ENCODE results near the gene ROBO2. TPM values are rescaled to one million over a fixed set of nuclear protein-coding genes. Genes with fewer than 3 reads are reported as not detected.

Gene ROBO2
- total RNA-seq, 1 donor from 2014 or later = 2.9 TPM

DNA sequence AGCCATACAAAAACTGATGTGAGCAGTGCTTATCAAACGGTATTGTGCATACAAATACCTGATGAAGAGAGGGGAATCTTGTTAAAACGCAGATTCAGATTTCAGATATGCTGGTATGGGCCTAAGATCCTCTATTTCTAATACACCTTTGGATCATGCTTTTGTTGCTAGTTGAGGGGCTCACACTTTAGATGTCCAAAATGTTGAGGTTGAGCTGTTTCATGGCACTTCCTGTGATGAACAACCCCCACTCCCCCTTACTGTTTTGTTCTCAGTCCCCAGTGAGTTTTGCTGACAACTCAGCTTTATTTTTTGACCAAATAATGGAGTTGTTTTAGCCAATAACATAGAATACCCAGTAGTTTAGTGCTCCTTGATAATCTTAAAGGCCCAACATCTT lies 53.2 kb downstream of the ROBO2 start:
- TF ChIP-seq CTCF (IDR thresholded peaks at IDR 0.05) = no peak
- Histone ChIP-seq H3K4me1 (no peaks in the 10 kb centered on the region), H3K27ac (no peak overlapping the region), H3K27me3 (no peaks in the 10 kb centered on the region), H3K36me3 (no peaks in the 10 kb centered on the region), H3K9me3 (no peaks in the 10 kb centered on the region), H3K4me3 (no peak overlapping the region)
- intact Hi-C loops (cut with DNase I) = no loop called here
- no peak for DNase-seq (ENCODE audit: low spot score in 2 of 2)

GRCh38 chr3:77096145-77096544 lies 56.2 kb downstream of the ROBO2 start:
- no peak for DNase-seq (ENCODE audit: low spot score in 2 of 2)
- intact Hi-C loops (cut with DNase I) = no loop called here
- H3K4me1 ChIP-seq = no peaks in the 10 kb centered on the region
- H3K36me3 ChIP-seq = no peaks in the 10 kb centered on the region
- no peaks in the 10 kb centered on the region for H3K9me3 ChIP-seq
- no peak overlapping the region for H3K27ac ChIP-seq
- TF ChIP-seq CTCF (IDR thresholded peaks at IDR 0.05) = no peak
- no peaks in the 10 kb centered on the region for H3K27me3 ChIP-seq
- H3K4me3 ChIP-seq = no peak overlapping the region

DNA sequence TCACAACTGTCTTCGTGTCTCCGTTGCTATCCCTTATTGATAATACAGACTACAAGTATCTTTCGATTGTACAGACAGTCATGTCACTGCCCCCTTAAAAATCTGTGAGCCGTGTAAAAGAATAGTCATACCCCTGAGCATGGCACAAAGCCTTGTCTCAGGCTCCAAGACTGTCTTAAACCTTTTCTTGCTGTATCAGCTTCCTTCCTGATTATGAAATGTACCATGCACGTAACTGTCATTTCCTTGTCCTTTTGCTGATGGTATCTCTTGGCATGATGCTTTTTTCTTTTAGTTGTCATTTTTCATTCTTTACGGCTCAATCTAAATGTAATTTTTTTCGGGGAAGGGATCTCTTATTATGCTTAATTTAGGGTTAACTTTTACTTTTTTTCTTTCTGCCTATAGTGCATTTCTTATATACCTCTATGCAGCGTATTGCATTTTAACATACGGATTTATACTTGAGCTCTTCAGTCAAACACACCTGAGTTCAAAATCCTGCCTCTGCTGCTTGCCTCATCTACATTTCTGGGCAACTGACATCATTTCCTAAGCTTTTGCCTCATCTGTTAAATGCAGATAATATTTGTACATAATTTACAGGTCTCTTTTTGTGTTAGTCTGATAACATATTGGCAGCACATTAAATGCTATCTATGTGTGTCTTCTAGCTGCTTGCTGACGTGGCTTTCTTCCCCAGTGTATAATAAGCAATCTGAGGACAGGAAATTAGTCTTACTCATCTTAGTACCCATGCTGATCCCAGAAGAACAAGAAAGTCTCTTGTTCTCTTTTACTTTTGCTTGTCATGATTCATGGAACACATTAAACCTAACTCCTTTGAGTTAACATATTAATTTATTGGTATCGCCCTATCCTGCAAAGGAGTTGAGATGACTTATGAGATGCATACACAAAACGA lies 57.3 kb downstream of the ROBO2 start:
- Histone ChIP-seq H3K27ac (no peak overlapping the region), H3K4me1 (no peaks in the 10 kb centered on the region)
- no peak for TF ChIP-seq CTCF (IDR thresholded peaks at IDR 0.05)

DNA sequence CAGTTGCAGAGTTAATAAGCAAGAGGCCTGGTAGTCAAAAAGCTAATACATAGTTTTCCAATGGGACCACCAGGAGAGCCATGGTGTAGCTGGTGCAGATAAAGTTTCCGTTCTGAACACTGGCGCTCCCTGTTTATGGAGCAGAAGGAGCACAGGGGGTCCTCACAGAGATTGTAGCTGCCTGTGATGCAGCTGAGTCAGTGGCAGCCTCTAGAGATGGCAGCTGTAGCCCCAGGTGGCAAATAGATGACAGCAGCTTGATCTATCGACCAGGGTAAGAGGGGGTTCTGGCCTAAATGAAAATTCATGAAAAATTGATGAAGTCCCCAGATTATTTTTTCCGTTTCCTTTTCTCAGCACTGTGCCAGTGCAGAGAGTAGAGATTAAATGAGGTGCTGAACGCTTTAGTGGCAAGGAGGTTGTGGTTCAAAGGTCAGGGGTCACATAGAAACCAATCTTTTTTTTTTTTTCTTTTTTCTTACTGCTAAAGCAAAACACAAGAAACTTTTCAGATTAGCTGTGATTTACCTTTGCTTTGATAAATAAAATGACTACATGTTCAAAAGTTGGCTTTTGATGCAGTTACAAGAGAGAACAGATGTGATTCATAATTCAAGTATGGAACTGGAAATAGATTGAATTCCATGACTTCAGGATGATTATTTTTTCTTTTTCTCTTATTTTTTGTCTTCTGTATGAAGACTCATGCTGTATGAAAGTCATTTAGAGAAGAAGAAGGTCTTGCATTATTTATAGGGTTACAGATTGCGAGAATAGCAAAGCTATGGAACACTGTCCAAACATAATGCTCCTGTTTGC lies 63.3 kb downstream of the ROBO2 start:
- Histone ChIP-seq H3K27ac (no peak overlapping the region), H3K4me3 (no peak overlapping the region), H3K36me3 (no peaks in the 10 kb centered on the region), H3K4me1 (no peaks in the 10 kb centered on the region), H3K27me3 (no peaks in the 10 kb centered on the region), H3K9me3 (no peaks in the 10 kb centered on the region)
- TF ChIP-seq CTCF (IDR thresholded peaks at IDR 0.05) = no peak
- DNase-seq (ENCODE audit: low spot score in 2 of 2) = no peak
- intact Hi-C loops (cut with DNase I) = no loop called here

More for the DNA sequence above, 57.3 kb downstream of the ROBO2 start:
- no peak for DNase-seq (ENCODE audit: low spot score in 2 of 2)
- no peaks in the 10 kb centered on the region for H3K27me3 ChIP-seq
- H3K4me3 ChIP-seq = no peak overlapping the region
- no peaks in the 10 kb centered on the region for H3K36me3 ChIP-seq
- no peaks in the 10 kb centered on the region for H3K9me3 ChIP-seq
- intact Hi-C loops (cut with DNase I) = no loop called here

- intact Hi-C loops (cut with DNase I) = no loop called here
- DNase-seq (ENCODE audit: low spot score in 2 of 2) = no peak
- H3K9me3 ChIP-seq = no peaks in the 10 kb centered on the region
Observed at GRCh38 chr3:77122652-77123051, 82.8 kb downstream of the ROBO2 start.

More at GRCh38 chr3:77122652-77123051, 82.8 kb downstream of the ROBO2 start:
- no peak for TF ChIP-seq CTCF (IDR thresholded peaks at IDR 0.05)
- Histone ChIP-seq H3K4me3 (no peak overlapping the region), H3K27ac (no peak overlapping the region), H3K27me3 (no peaks in the 10 kb centered on the region), H3K4me1 (no peaks in the 10 kb centered on the region), H3K36me3 (no peaks in the 10 kb centered on the region)

Data from ascending aorta (tissue), 2 donors.